ENCODE results near the gene SAGE1. TPM values are rescaled to one million over a fixed set of nuclear protein-coding genes. Genes with fewer than 3 reads are reported as not detected.
"Not testable (repeated sequence)": the region's sequence is repeated elsewhere in the genome, so short reads cannot be mapped to it uniquely, and the experiment has no call there.

Gene SAGE1, protein sequence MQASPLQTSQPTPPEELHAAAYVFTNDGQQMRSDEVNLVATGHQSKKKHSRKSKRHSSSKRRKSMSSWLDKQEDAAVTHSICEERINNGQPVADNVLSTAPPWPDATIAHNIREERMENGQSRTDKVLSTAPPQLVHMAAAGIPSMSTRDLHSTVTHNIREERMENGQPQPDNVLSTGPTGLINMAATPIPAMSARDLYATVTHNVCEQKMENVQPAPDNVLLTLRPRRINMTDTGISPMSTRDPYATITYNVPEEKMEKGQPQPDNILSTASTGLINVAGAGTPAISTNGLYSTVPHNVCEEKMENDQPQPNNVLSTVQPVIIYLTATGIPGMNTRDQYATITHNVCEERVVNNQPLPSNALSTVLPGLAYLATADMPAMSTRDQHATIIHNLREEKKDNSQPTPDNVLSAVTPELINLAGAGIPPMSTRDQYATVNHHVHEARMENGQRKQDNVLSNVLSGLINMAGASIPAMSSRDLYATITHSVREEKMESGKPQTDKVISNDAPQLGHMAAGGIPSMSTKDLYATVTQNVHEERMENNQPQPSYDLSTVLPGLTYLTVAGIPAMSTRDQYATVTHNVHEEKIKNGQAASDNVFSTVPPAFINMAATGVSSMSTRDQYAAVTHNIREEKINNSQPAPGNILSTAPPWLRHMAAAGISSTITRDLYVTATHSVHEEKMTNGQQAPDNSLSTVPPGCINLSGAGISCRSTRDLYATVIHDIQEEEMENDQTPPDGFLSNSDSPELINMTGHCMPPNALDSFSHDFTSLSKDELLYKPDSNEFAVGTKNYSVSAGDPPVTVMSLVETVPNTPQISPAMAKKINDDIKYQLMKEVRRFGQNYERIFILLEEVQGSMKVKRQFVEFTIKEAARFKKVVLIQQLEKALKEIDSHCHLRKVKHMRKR
- total RNA-seq, result not detected

GRCh38 chrX:135893294-135893817 is at the start of gene SAGE1, which contains the start of gene CT45A10:
TSS of gene SAGE1 (plus strand) at chrX:135893716. CDS start at chrX:135896243, 2,527 bp downstream.
TSS of gene CT45A10 (minus strand) at chrX:135893444. CDS start at chrX:135885344, 8,100 bp downstream.
- DNase-seq (ENCODE audit: low spot score) (no peak), ATAC-seq (no peak)

- not testable (repeated sequence) for DNase-seq (ENCODE audit: low spot score)
Observed at GRCh38 chrX:135854438-135854837, 39.1 kb upstream of the SAGE1 start, which contains the start of gene CT45A8. TSS of gene CT45A8 (minus strand) at chrX:135854538. CDS start at chrX:135850783, 3,755 bp downstream.

DNA sequence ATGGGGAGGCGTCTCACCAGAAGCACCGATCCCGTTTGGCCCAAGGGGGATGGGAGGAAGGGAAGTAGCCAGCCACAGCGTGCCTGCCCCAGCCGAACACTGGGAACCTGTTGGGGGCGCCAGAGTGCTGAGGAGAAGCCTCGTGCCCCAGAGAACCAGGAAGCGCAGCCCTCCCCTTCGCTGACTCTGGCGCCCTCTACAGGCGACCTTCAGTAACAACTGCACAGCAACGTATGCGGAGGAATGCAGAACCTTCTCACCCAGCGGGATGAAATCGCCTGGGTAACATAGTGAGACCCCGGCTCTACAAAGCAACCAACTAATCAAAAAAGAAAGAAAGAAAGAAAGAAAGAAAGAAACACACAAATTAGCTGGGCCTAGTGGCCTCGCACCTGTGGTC is 21.8 kb upstream of the SAGE1 start, which contains the start of gene CT45A9:
Gene CT45A9 (minus strand): TSS at position 101 of the 400 bp plus-strand sequence. CDS start 3,751 bp downstream, outside the sequence.
- DNase-seq (ENCODE audit: low spot score); ATAC-seq: not testable (repeated sequence)

More at GRCh38 chrX:135854438-135854837, 39.1 kb upstream of the SAGE1 start, which contains the start of gene CT45A8:
- not testable (repeated sequence) for ATAC-seq

DNA sequence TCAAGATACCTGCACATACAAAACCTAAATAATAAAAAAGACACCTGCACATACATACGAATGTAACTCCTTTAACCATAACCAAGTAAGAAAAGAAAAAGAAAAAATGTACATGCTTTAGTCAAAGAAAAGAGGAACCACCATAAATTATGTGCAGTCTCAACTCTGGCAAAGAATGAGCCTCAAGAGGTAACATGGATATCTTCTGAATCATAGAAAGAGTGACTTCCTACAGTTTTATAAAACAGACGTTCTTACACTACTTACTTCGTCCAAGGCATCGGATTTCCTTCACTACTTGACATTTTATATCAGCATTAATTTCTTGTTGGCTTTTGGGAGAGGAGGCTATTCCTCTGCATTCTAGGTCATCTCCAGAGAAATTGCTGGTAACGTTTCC is 10.8 kb upstream of the SAGE1 start:
- not testable (repeated sequence) for DNase-seq (ENCODE audit: low spot score); ATAC-seq

GRCh38 chrX:135888230-135888629 is 5.3 kb upstream of the SAGE1 start:
- ATAC-seq; DNase-seq (ENCODE audit: low spot score): not testable (repeated sequence)

GRCh38 chrX:135888976-135889375 is 4.5 kb upstream of the SAGE1 start:
- ATAC-seq; DNase-seq (ENCODE audit: low spot score): not testable (repeated sequence)

DNA sequence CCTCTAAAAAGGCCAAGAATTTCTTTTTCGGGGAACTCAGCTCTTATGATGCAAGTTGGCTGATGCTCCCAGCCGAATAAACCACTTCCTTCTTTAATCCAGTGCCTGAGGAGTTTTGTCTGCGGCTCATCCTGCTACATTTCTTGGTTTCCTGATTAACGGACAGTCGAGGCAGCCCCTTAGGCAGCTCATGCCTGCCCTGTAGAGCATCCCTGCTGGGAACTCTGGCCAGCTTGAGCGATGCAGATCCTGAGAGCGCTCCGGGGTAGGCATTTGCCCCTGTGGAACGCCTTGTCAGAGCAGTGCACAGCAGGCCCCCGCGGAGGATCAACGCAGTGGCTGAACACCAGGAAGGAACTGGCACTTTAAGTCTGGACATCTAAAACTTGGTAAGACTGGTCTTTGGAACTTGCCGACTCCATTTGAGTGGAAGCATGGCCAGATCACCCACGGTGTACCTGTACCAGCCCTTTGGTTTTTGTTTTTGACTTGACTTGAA is 3.4 kb upstream of the SAGE1 start:
- ATAC-seq (no peak), DNase-seq (ENCODE audit: low spot score) (no peak)

DNA sequence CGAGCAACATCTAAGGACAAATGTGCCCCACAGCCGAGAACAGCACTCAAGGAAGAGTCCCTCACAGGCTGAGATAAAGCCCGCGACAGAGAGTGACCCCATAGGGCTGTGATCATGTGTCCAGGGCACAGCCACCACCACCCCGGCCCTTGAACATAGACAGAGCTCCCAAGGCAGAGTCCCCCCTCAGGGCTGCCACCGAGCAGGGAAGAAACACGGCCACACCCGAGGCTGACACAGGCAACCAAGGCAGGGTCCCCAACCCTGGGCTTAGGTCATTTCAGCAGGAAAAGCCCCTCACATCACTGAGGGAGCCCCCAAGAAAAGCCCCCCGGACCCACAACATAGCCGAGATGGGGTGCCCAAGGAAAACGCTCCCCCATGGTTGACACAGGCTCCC is 735 bp upstream of the SAGE1 start:
- no peak for ATAC-seq

DNA sequence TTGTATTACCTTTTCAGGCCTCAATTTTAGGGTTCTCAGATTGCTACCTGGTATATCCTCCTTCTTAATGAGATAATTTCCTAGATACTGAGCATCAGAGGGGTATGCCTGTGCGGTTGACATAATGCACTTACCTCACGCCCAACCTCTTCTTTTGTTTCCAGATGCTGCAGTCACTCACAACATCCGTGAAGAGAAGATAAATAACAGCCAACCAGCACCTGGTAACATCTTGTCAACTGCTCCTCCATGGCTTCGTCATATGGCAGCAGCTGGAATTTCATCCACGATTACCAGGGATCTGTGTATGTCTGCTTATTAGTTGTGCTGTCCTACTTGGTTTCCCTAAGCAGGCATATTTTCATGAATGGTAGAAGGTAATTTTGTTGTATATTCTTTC is 16.7 kb downstream of the SAGE1 start:
- ATAC-seq (no peak), DNase-seq (ENCODE audit: low spot score) (no peak)

More for the DNA sequence above, 735 bp upstream of the SAGE1 start:
- DNase-seq (ENCODE audit: low spot score), result no peak

- ATAC-seq, result no peak
- no peak for DNase-seq (ENCODE audit: low spot score)
Observed at GRCh38 chrX:135914404-135914803, 20.9 kb downstream of the SAGE1 start.

- DNase-seq (ENCODE audit: low spot score); ATAC-seq: not testable (repeated sequence)
Observed at GRCh38 chrX:135920516-135920915, 27.0 kb downstream of the SAGE1 start.

GRCh38 chrX:135923353-135923752 is 29.8 kb downstream of the SAGE1 start:
- DNase-seq (ENCODE audit: low spot score) (no peak), ATAC-seq (no peak)

DNA sequence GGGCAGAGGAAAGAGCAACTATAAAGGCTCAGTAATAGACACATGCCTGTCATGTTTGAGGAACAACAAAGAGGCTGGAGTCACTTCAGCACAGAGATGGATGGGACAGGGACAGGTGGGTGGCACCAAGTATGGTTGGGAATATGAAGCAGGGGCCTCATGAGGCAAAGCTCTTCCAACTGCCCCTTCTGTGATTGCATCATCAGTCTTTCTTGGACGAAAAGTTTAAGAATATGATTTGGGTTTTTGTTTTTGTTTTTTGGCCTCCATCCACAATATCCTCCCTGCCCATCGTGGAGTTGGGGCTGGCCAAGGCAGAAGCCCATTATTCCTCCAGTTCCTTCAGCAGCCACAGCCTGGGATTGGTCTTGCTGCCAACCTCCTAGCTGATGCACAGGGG is 34.4 kb downstream of the SAGE1 start:
- ATAC-seq, result no peak
- DNase-seq (ENCODE audit: low spot score), result no peak

- ATAC-seq (peak; percentile 78), DNase-seq (ENCODE audit: low spot score) (peak; percentile 43)
Observed at GRCh38 chrX:135931644-135932487, 38.4 kb downstream of the SAGE1 start.

GRCh38 chrX:135944486-135944885 is 51.0 kb downstream of the SAGE1 start:
- DNase-seq (ENCODE audit: low spot score), result no peak
- ATAC-seq, result no peak

GRCh38 chrX:135951291-135951690 is 57.8 kb downstream of the SAGE1 start:
- DNase-seq (ENCODE audit: low spot score) (no peak), ATAC-seq (no peak)
